OCI-LY1 (cell line): ENCODE data around the gene PACRG.

ENCODE experiments used
- H2AFZ ChIP-seq: fragments of 200-600 bp; sonication (generic), shearing (Covaris generic); 2 replicates; pipeline ENCODE4 v1.6.0; 2014; ENCODE audit warnings: antibody characterized with exemption, mild to moderate bottlenecking, low read length
- H3F3A ChIP-seq: fragments of 200-600 bp; sonication (generic), shearing (Covaris generic); 2 replicates; pipeline ENCODE4 v1.6.0; 2014; ENCODE audit warnings: mild to moderate bottlenecking, antibody characterized with exemption, low read length, moderate library complexity; ENCODE audit not compliant: insufficient read depth
- H3K27ac ChIP-seq: fragments of 200-600 bp; sonication (generic); 2 replicates; pipeline ENCODE4 v1.5.1; 2014; ENCODE audit warnings: low read length, mixed run types, mild to moderate bottlenecking, low read depth; ENCODE audit not compliant: poor library complexity, severe bottlenecking
- H3K27me3 ChIP-seq: fragments of 200-600 bp; sonication (generic); 2 replicates; pipeline ENCODE4 v1.6.0; 2014; ENCODE audit warnings: antibody characterized with exemption, mild to moderate bottlenecking, low read length, moderate library complexity; ENCODE audit not compliant: insufficient read depth
- H3K36me3 ChIP-seq: fragments of 200-600 bp; sonication (generic); 2 replicates; pipeline ENCODE4 v1.6.1; 2014; ENCODE audit warnings: mild to moderate bottlenecking, antibody characterized with exemption, low read length, moderate library complexity, mixed read lengths; ENCODE audit not compliant: insufficient read depth
- H3K4me1 ChIP-seq: fragments of 200-600 bp; sonication (generic); 2 replicates; pipeline ENCODE4 v1.5.1; 2014; ENCODE audit warnings: mild to moderate bottlenecking, low read length, moderate library complexity; ENCODE audit not compliant: insufficient read depth, severe bottlenecking
- H3K4me2 ChIP-seq: fragments of 200-600 bp; sonication (generic), shearing (Covaris generic); 2 replicates; pipeline ENCODE4 v1.6.1; 2014; ENCODE audit warnings: low read length
- H3K4me3 ChIP-seq: fragments of 200-600 bp; sonication (generic); 2 replicates; pipeline ENCODE4 v1.5.1; 2014; ENCODE audit warnings: low read length, low read depth, mild to moderate bottlenecking, mixed read lengths; ENCODE audit not compliant: poor library complexity, severe bottlenecking
- H3K79me2 ChIP-seq: fragments of 200-600 bp; shearing (Covaris generic); 2 replicates; pipeline ENCODE4 v1.6.1; 2016; ENCODE audit warnings: mixed run types, low read length, mixed read lengths; ENCODE audit not compliant: insufficient read depth
- H3K9ac ChIP-seq: fragments of 200-600 bp; sonication (generic), shearing (Covaris generic); 2 replicates; pipeline ENCODE4 v1.6.1; 2014; ENCODE audit warnings: mild to moderate bottlenecking, low read length, mixed read lengths
- H3K9me2 ChIP-seq: fragments of 200-600 bp; sonication (generic), shearing (Covaris generic); 2 replicates; pipeline ENCODE4 v1.6.1; 2014; ENCODE audit warnings: low read depth, mild to moderate bottlenecking, low read length, mixed read lengths
- H3K9me3 ChIP-seq: fragments of 200-600 bp; shearing (Covaris generic); 2 replicates; pipeline ENCODE4 v1.6.1; 2014; ENCODE audit warnings: low read length, mixed read lengths
- H4K20me1 ChIP-seq: fragments of 200-600 bp; sonication (generic), shearing (Covaris generic); 2 replicates; pipeline ENCODE4 v1.6.0; 2016; ENCODE audit warnings: mild to moderate bottlenecking, low read length; ENCODE audit not compliant: insufficient read depth
- CTCF ChIP-seq: fragments of 200-600 bp; sonication (generic), shearing (Covaris generic); IDR thresholded peaks from 2 replicates; pipeline ENCODE4 v1.5.1; 2017; ENCODE audit warnings: mild to moderate bottlenecking, antibody characterized with exemption, low read length, moderate library complexity, mixed read lengths
- EZH2 ChIP-seq: fragments of 200-600 bp; sonication (generic), shearing (Covaris generic); IDR thresholded peaks from 2 replicates; pipeline ENCODE4 v1.8.0; 2017; ENCODE audit warnings: borderline replicate concordance, mixed run types, mild to moderate bottlenecking, antibody characterized with exemption, low read length, moderate library complexity, mixed read lengths

The PACRG gene

GRCh38 chr6:162680871-162681270 lies 46.9 kb upstream of the PACRG start:
- Histone ChIP-seq H3K27me3 (no peaks in the 10 kb centered on the region), H3K9ac (no peak overlapping the region), H3K9me2 (no peaks in the 10 kb centered on the region), H3K4me3 (no peak overlapping the region), H2AFZ (no peak overlapping the region), H3K27ac (no peak overlapping the region), H3K4me2 (no peak overlapping the region), H3K36me3 (no peaks in the 10 kb centered on the region), H4K20me1 (no peaks in the 10 kb centered on the region), H3K79me2 (no peaks in the 10 kb centered on the region), H3K4me1 (no peaks in the 10 kb centered on the region), H3K9me3 (no peaks in the 10 kb centered on the region), H3F3A (no peaks in the 10 kb centered on the region)
- no peak for TF ChIP-seq EZH2

- no peak overlapping the region for H3K4me3 ChIP-seq
- H3K27ac ChIP-seq, result no peak overlapping the region
- H3F3A ChIP-seq, result no peaks in the 10 kb centered on the region
- no peak overlapping the region for H2AFZ ChIP-seq
- TF ChIP-seq EZH2, result no peak
- no peak for TF ChIP-seq CTCF
- H3K9me2 ChIP-seq, result no peaks in the 10 kb centered on the region
- H3K79me2 ChIP-seq, result no peaks in the 10 kb centered on the region
- H3K27me3 ChIP-seq, result no peaks in the 10 kb centered on the region
- no peaks in the 10 kb centered on the region for H3K36me3 ChIP-seq
- H4K20me1 ChIP-seq, result no peaks in the 10 kb centered on the region
- no peak overlapping the region for H3K9ac ChIP-seq
- no peak overlapping the region for H3K4me2 ChIP-seq
- no peaks in the 10 kb centered on the region for H3K4me1 ChIP-seq
- H3K9me3 ChIP-seq, result no peaks in the 10 kb centered on the region
Observed at GRCh38 chr6:162681447-162681846, 46.3 kb upstream of the PACRG start.

GRCh38 chr6:162683135-162683534 lies 44.6 kb upstream of the PACRG start:
- Histone ChIP-seq H3K79me2 (no peaks in the 10 kb centered on the region), H3K36me3 (no peaks in the 10 kb centered on the region), H4K20me1 (no peaks in the 10 kb centered on the region), H3K27me3 (no peaks in the 10 kb centered on the region), H3K4me2 (no peak overlapping the region), H3K9me2 (no peaks in the 10 kb centered on the region), H3K4me3 (no peak overlapping the region), H2AFZ (no peak overlapping the region), H3K4me1 (no peaks in the 10 kb centered on the region), H3K9ac (no peak overlapping the region), H3K27ac (no peak overlapping the region), H3K9me3 (no peaks in the 10 kb centered on the region), H3F3A (no peaks in the 10 kb centered on the region)
- no peak for TF ChIP-seq EZH2
- TF ChIP-seq CTCF, result no peak

- Histone ChIP-seq H3K9ac (no peak overlapping the region), H3F3A (no peaks in the 10 kb centered on the region), H3K4me3 (no peak overlapping the region), H3K27me3 (no peaks in the 10 kb centered on the region), H3K4me1 (no peaks in the 10 kb centered on the region), H3K27ac (no peak overlapping the region), H3K4me2 (no peak overlapping the region), H3K36me3 (no peaks in the 10 kb centered on the region), H3K79me2 (no peaks in the 10 kb centered on the region), H2AFZ (no peak overlapping the region), H4K20me1 (no peaks in the 10 kb centered on the region), H3K9me2 (no peaks in the 10 kb centered on the region), H3K9me3 (no peaks in the 10 kb centered on the region)
- TF ChIP-seq CTCF, result no peak
- no peak for TF ChIP-seq EZH2
Observed at GRCh38 chr6:162684052-162684451, 43.7 kb upstream of the PACRG start.
